Measurements from ENCODE around the gene EXD1. TPM values are rescaled to one million over a fixed set of nuclear protein-coding genes. Genes with fewer than 3 reads are reported as not detected.
A peak's percentile ranks its signal among the peaks of the same experiment; 100 is the strongest.

Gene EXD1
- total RNA-seq, 1 donor from 2014 or later = not detected

- ATAC-seq = peak; percentile 48
Observed at GRCh38 chr15:41231422-41232226, 1.1 kb upstream of the EXD1 start.

GRCh38 chr15:41230345-41230649, 260 bp downstream of the EXD1 start:
- no peak for ATAC-seq

GRCh38 chr15:41219381-41219780, 11.2 kb downstream of the EXD1 start:
- ATAC-seq = no peak

GRCh38 chr15:41218851-41219250, 11.7 kb downstream of the EXD1 start:
- ATAC-seq = no peak

- no peak for ATAC-seq
Observed at GRCh38 chr15:41215708-41216107, 14.8 kb downstream of the EXD1 start.

GRCh38 chr15:41207687-41208448, 22.7 kb downstream of the EXD1 start:
- peak; percentile 92 for ATAC-seq

GRCh38 chr15:41205315-41205714, 25.2 kb downstream of the EXD1 start:
- ATAC-seq = no peak

- ATAC-seq = no peak
Observed at GRCh38 chr15:41203395-41203794, 27.2 kb downstream of the EXD1 start.

GRCh38 chr15:41199470-41199869, 31.1 kb downstream of the EXD1 start:
- no peak for ATAC-seq

GRCh38 chr15:41194444-41194843, 36.1 kb downstream of the EXD1 start:
- ATAC-seq = no peak

GRCh38 chr15:41183581-41183980, 47.0 kb downstream of the EXD1 start:
- no peak for ATAC-seq

GRCh38 chr15:41182266-41182665, 48.3 kb downstream of the EXD1 start:
- no peak for ATAC-seq

GRCh38 chr15:41180206-41180789, 50.3 kb downstream of the EXD1 start:
- ATAC-seq = no peak

- no peak for ATAC-seq
Observed at GRCh38 chr15:41169781-41170180, 60.8 kb downstream of the EXD1 start.

GRCh38 chr15:41169086-41169485, 61.5 kb downstream of the EXD1 start:
- no peak for ATAC-seq

GRCh38 chr15:41161736-41162135, 68.8 kb downstream of the EXD1 start:
- no peak for ATAC-seq

- no peak for ATAC-seq
Observed at GRCh38 chr15:41161336-41161735, 69.2 kb downstream of the EXD1 start.

GRCh38 chr15:41160639-41161315, 69.8 kb downstream of the EXD1 start:
- ATAC-seq = no peak

- no peak for ATAC-seq
Observed at GRCh38 chr15:41154412-41154811, 76.1 kb downstream of the EXD1 start.

GRCh38 chr15:41153733-41154132, 76.8 kb downstream of the EXD1 start:
- no peak for ATAC-seq

GRCh38 chr15:41151451-41152005, 79.0 kb downstream of the EXD1 start:
- ATAC-seq = no peak

GRCh38 chr15:41150279-41150678, 80.3 kb downstream of the EXD1 start:
- no peak for ATAC-seq

GRCh38 chr15:41148065-41148464, 82.5 kb downstream of the EXD1 start:
- ATAC-seq = no peak
